NOMO-1 treated with dmso at 0.1 percent for 144 hours (cell line): ENCODE results near the gene CENPW.

Source experiments
- DNase-seq: peaks from one replicate; lab custom pipeline; 2025; ENCODE audit not compliant: unreplicated experiment; lab: John Stamatoyannopoulos, UW

Gene CENPW

GRCh38 chr6:126339796-126340609 is at the start of gene CENPW:
CENPW (plus strand) TSS chr6:126340115; CDS start chr6:126340274, 159 bp downstream.
- peak; percentile 67 for DNase-seq

GRCh38 chr6:126293891-126294524 is 45.9 kb upstream of the CENPW start:
- DNase-seq, result no peak

- DNase-seq, result no peak
These were observed 39.8 kb upstream of the CENPW start for GRCh38 chr6:126300126-126300525.

- DNase-seq, result no peak
These were observed 39.2 kb upstream of the CENPW start for GRCh38 chr6:126300735-126301134.

GRCh38 chr6:126302191-126302590 is 37.7 kb upstream of the CENPW start:
- no peak for DNase-seq

- no peak for DNase-seq
These were observed 32.1 kb upstream of the CENPW start for GRCh38 chr6:126307849-126308248.

GRCh38 chr6:126308362-126308761 is 31.6 kb upstream of the CENPW start:
- no peak for DNase-seq

GRCh38 chr6:126312013-126312665 is 27.8 kb upstream of the CENPW start:
- no peak for DNase-seq

- DNase-seq, result no peak
These were observed 26.0 kb upstream of the CENPW start for GRCh38 chr6:126313941-126314340.

GRCh38 chr6:126318797-126319196 is 21.1 kb upstream of the CENPW start:
- no peak for DNase-seq

GRCh38 chr6:126333729-126334128 is 6.2 kb upstream of the CENPW start:
- no peak for DNase-seq

GRCh38 chr6:126335210-126335609 is 4.7 kb upstream of the CENPW start:
- no peak for DNase-seq

- peak; percentile 64 for DNase-seq
These were observed 2.6 kb upstream of the CENPW start for GRCh38 chr6:126337323-126337722.

GRCh38 chr6:126341126-126341525 is 1.2 kb downstream of the CENPW start:
- DNase-seq, result no peak

GRCh38 chr6:126344181-126344580 is 4.3 kb downstream of the CENPW start:
- no peak for DNase-seq

- DNase-seq, result no peak
These were observed 12.0 kb downstream of the CENPW start for GRCh38 chr6:126351960-126352359.

- DNase-seq, result no peak
These were observed 12.6 kb downstream of the CENPW start for GRCh38 chr6:126352514-126352913.

GRCh38 chr6:126356526-126356925 is 16.6 kb downstream of the CENPW start:
- DNase-seq, result no peak

GRCh38 chr6:126359936-126360537 is 20.1 kb downstream of the CENPW start:
- DNase-seq, result no peak

- no peak for DNase-seq
These were observed 22.0 kb downstream of the CENPW start for GRCh38 chr6:126361832-126362440.

- peak; percentile 28 for DNase-seq
These were observed 27.9 kb downstream of the CENPW start for GRCh38 chr6:126367849-126368248.
